HL-60 (cell line): ENCODE measurements around the gene AKAP6.

Source experiments
- CTCF ChIP-seq: IDR thresholded peaks from one replicate; pipeline ENCODE4 v1.5.1; 2011; ENCODE audit warnings: low read length, control low read depth, inconsistent platforms; ENCODE audit not compliant: insufficient read depth
- POLR2AphosphoS5 ChIP-seq: IDR thresholded peaks from 2 replicates; pipeline ENCODE4 v1.6.1; 2012; ENCODE audit warnings: low read depth
- REST ChIP-seq: IDR thresholded peaks from 2 replicates; pipeline ENCODE4 v1.6.1; 2012; ENCODE audit warnings: low read depth; ENCODE audit not compliant: insufficient replicate concordance

- TF ChIP-seq CTCF (no peak), REST (no peak), POLR2AphosphoS5 (no peak)
These were observed 30.8 kb upstream of the AKAP6 start for GRCh38 chr14:32298346-32298745.
